Lower leg skin (tissue), 3 donors: Measurements from ENCODE around the gene INAFM2.

Experiments
- CTCF ChIP-seq, 3 donors: fragments of 450-650 bp; IDR thresholded peaks; one replicate each; pipeline ENCODE4 v1.5.1; 2016; ENCODE audit warnings: antibody characterized with exemption in 3 of 3, mild to moderate bottlenecking in 3 of 3, moderate library complexity in 2 of 3
- POLR2A ChIP-seq, 2 donors: fragments of 450-650 bp; IDR thresholded peaks; one replicate each; pipeline ENCODE4 v1.6.1; 2016 to 2017; ENCODE audit warnings: antibody characterized with exemption in 2 of 2, mild to moderate bottlenecking in 1 of 2, moderate library complexity in 1 of 2

GRCh38 chr15:40338041-40338657, 14.7 kb downstream of the INAFM2 start:
- TF ChIP-seq CTCF (IDR thresholded peaks at IDR 0.05) (no peak), POLR2A (IDR thresholded peaks at IDR 0.05) (no peak)
